HepG2 (cell line): ENCODE results near the gene PRSS8. TPM values are rescaled to one million over a fixed set of nuclear protein-coding genes. Genes with fewer than 3 reads are reported as not detected.
A peak's percentile ranks its signal among the peaks of the same experiment; 100 is the strongest.

Experiments
- CERS6 ChIP-seq: sonication (generic); formaldehyde crosslinking; IDR thresholded peaks from 2 replicates; pipeline ENCODE4 v1.5.0; 2020; ENCODE audit warnings: missing genetic modification reagents
- FIP1L1 ChIP-seq: fragments of 200-400 bp; formaldehyde crosslinking; IDR thresholded peaks from 2 replicates; pipeline ENCODE4 v1.6.1; 2018; ENCODE audit warnings: low read depth, mild to moderate bottlenecking, low read length, moderate library complexity, borderline replicate concordance; ENCODE audit not compliant: insufficient read depth
- FOXA3 ChIP-seq: IDR thresholded peaks from 2 replicates; pipeline ENCODE4 v1.6.1; 2016; ENCODE audit warnings: missing genetic modification reagents, missing compliant biosample characterization
- FOXO1 ChIP-seq: sonication (generic); formaldehyde crosslinking; IDR thresholded peaks from 2 replicates; pipeline ENCODE4 v1.4.0; 2020; ENCODE audit warnings: missing genetic modification reagents
- GFI1 ChIP-seq: sonication (generic); formaldehyde crosslinking; IDR thresholded peaks from 2 replicates; pipeline ENCODE4 v1.5.0; 2020; ENCODE audit warnings: missing genetic modification reagents, mild to moderate bottlenecking, borderline replicate concordance
- KMT2B ChIP-seq: IDR thresholded peaks from 2 replicates; pipeline ENCODE4 v1.6.1; 2016; ENCODE audit warnings: missing genetic modification reagents, missing compliant biosample characterization
- LCORL ChIP-seq, 2 experiments: fragments of 450-650 bp in 1 of 2; sonication (generic) in 1 of 2; formaldehyde crosslinking in 1 of 2; IDR thresholded peaks; 2 replicates each; pipeline versions ENCODE4 v1.5.0 to v1.6.1; 2017 to 2020; ENCODE audit warnings: antibody characterized with exemption in 1 of 2, missing genetic modification reagents in 1 of 2
- MAX ChIP-seq: IDR thresholded peaks from 2 replicates; pipeline ENCODE4 v1.6.1; 2012; ENCODE audit warnings: inconsistent platforms
- MYNN ChIP-seq: sonication (generic); formaldehyde crosslinking; IDR thresholded peaks from 2 replicates; pipeline ENCODE4 v1.4.0; 2020; ENCODE audit warnings: mild to moderate bottlenecking, low read depth, missing genetic modification reagents
- NFIB ChIP-seq: sonication (generic); formaldehyde crosslinking; IDR thresholded peaks from 2 replicates; pipeline ENCODE4 v1.9.0; 2021; ENCODE audit warnings: missing genetic modification reagents, mild to moderate bottlenecking, borderline replicate concordance
- PATZ1 ChIP-seq: sonication (generic); formaldehyde crosslinking; IDR thresholded peaks from 2 replicates; pipeline ENCODE4 v1.4.0; 2020; ENCODE audit warnings: missing genetic modification reagents
- SP5 ChIP-seq: IDR thresholded peaks from 2 replicates; pipeline ENCODE4 v1.6.1; 2016; ENCODE audit warnings: low read depth, borderline replicate concordance
- ZNF367 ChIP-seq: sonication (generic); formaldehyde crosslinking; IDR thresholded peaks from 2 replicates; pipeline ENCODE4 v1.4.0; 2020; ENCODE audit warnings: missing genetic modification reagents, borderline replicate concordance
- ZNF512B ChIP-seq: sonication (generic); formaldehyde crosslinking; IDR thresholded peaks from 2 replicates; pipeline ENCODE4 v1.5.1; 2020; ENCODE audit warnings: missing genetic modification reagents, mild to moderate bottlenecking, borderline replicate concordance
- ZNF558 ChIP-seq: sonication (generic); formaldehyde crosslinking; IDR thresholded peaks from 2 replicates; pipeline ENCODE4 v1.9.0; 2022; ENCODE audit warnings: mild to moderate bottlenecking, missing genetic modification reagents, borderline replicate concordance
- ZNF567 ChIP-seq: sonication (generic); formaldehyde crosslinking; IDR thresholded peaks from 2 replicates; pipeline ENCODE4 v1.8.1; 2023; ENCODE audit warnings: mild to moderate bottlenecking, missing genetic modification reagents, borderline replicate concordance
- ZNF598 ChIP-seq: sonication (generic); formaldehyde crosslinking; IDR thresholded peaks from 2 replicates; pipeline ENCODE4 v1.5.1; 2020; ENCODE audit warnings: mild to moderate bottlenecking, missing genetic modification reagents, borderline replicate concordance
- ZNF687 ChIP-seq: sonication (generic); formaldehyde crosslinking; IDR thresholded peaks from 2 replicates; pipeline ENCODE4 v1.5.1; 2020; ENCODE audit warnings: mild to moderate bottlenecking, missing genetic modification reagents, moderate library complexity
- polyA plus RNA-seq, 8 experiments: library from polyadenylated mRNA; depleted of rRNA in 3 of 8; stranded (reverse) in 7 of 8; unstranded in 1 of 8; fragments of >200 nt; fragmentation: Illumina TruSeq in 4 of 8; extraction: Trizol in 4 of 8; gene quantifications; 2 replicates each; pipeline versions ENCODE4 v1.2.1 to v1.2.3, GENCODE V29; 2011 to 2016; ENCODE audit warnings: low read depth in 4 of 8, missing spikeins in 1 of 8, mixed read lengths in 1 of 8; ENCODE audit not compliant: insufficient read depth in 1 of 8
- total RNA-seq, 5 experiments: library from RNA; depleted of rRNA; stranded (reverse); fragments of >200 nt; fragmentation: Illumina TruSeq; extraction: Trizol; gene quantifications; 2 replicates each; pipeline ENCODE4 v1.2.3, GENCODE V29; 2016; ENCODE audit warnings: low read depth in 1 of 5

Gene PRSS8
- total and polyA plus RNA-seq, 2 of the 13 experiments (the other 11 are each of a cell fraction or from before 2014, with no cell fraction given), result 2.6 to 7.2 TPM

GRCh38 chr16:31145398-31145990 lies 10.0 kb upstream of the PRSS8 start (continued):
- no peak for TF ChIP-seq MYNN (CRISPR knock-in tag)
- TF ChIP-seq MAX, result peak; percentile 29; the same call in 1 of the 2 replicates
- TF ChIP-seq SP5 (CRISPR knock-in tag), result peak; percentile 36; the same call in 1 of the 2 replicates
- TF ChIP-seq LCORL (IDR thresholded peaks at IDR 0.05), result no peak
- 0 out of 2 replicates have a peak, but pooled peaks have one; percentile 21 for TF ChIP-seq LCORL (CRISPR knock-in tag; IDR thresholded peaks at IDR 0.05)
- TF ChIP-seq NFIB (CRISPR knock-in tag), result 0 out of 2 replicates have a peak, but pooled peaks have one; percentile 37
- peak; percentile 81 for TF ChIP-seq PATZ1 (CRISPR knock-in tag)
- TF ChIP-seq ZNF567, result 0 out of 2 replicates have a peak, but pooled peaks have one; percentile 31
- no peak for TF ChIP-seq ZNF367 (CRISPR knock-in tag)
- TF ChIP-seq ZNF512B, result no peak
- TF ChIP-seq ZNF687 (CRISPR knock-in tag), result peak; percentile 39; the same call in 1 of the 2 replicates
- no peak for TF ChIP-seq KMT2B (CRISPR knock-in tag)
- peak; percentile 26; the same call in 1 of the 2 replicates for TF ChIP-seq FOXA3
- no peak for TF ChIP-seq ZNF558
- no peak for TF ChIP-seq FIP1L1
- no peak for TF ChIP-seq CERS6 (CRISPR knock-in tag)
- TF ChIP-seq FOXO1 (CRISPR knock-in tag), result 0 out of 2 replicates have a peak, but pooled peaks have one; percentile 5
- no peak for TF ChIP-seq ZNF598 (CRISPR knock-in tag)
- TF ChIP-seq GFI1 (CRISPR knock-in tag), result no peak
